DOHH2 (cell line): ENCODE results near the gene SGTA.

Source experiments
- H3F3A ChIP-seq: fragments of 200-600 bp; sonication (generic), shearing (Covaris generic); 2 replicates; pipeline ENCODE4 v1.6.0; 2016; ENCODE audit warnings: antibody characterized with exemption, mild to moderate bottlenecking; ENCODE audit not compliant: control insufficient read depth, insufficient read depth
- H3K27ac ChIP-seq: fragments of 200-600 bp; sonication (generic); 2 replicates; pipeline ENCODE4 v1.5.1; 2014; ENCODE audit warnings: low read depth, mild to moderate bottlenecking, low read length, moderate library complexity
- H3K27me3 ChIP-seq: fragments of 200-600 bp; sonication (generic); 2 replicates; pipeline ENCODE4 v1.6.1; 2014; ENCODE audit warnings: mild to moderate bottlenecking, low read length, mixed read lengths; ENCODE audit not compliant: control insufficient read depth
- H3K36me3 ChIP-seq: fragments of 200-600 bp; sonication (generic); 2 replicates; pipeline ENCODE4 v1.6.1; 2014; ENCODE audit warnings: mild to moderate bottlenecking, low read length, moderate library complexity, mixed read lengths; ENCODE audit not compliant: control insufficient read depth
- H3K4me1 ChIP-seq: fragments of 200-600 bp; sonication (generic); 2 replicates; pipeline ENCODE4 v1.6.1; 2014; ENCODE audit warnings: mild to moderate bottlenecking, low read length, mixed read lengths; ENCODE audit not compliant: control insufficient read depth
- H3K4me2 ChIP-seq: fragments of 200-600 bp; sonication (generic); 2 replicates; pipeline ENCODE4 v1.6.0; 2014; ENCODE audit warnings: mild to moderate bottlenecking, low read length, moderate library complexity
- H3K4me3 ChIP-seq: fragments of 200-600 bp; sonication (generic); 2 replicates; pipeline ENCODE4 v1.5.1; 2014; ENCODE audit warnings: mild to moderate bottlenecking, low read length, mixed read lengths
- H3K79me2 ChIP-seq: fragments of 200-600 bp; sonication (generic); 2 replicates; pipeline ENCODE4 v1.6.1; 2014; ENCODE audit warnings: mild to moderate bottlenecking, low read length, mixed read lengths; ENCODE audit not compliant: control insufficient read depth
- H3K9me2 ChIP-seq: fragments of 200-600 bp; sonication (generic); replicated peaks from 2 replicates; pipeline ENCODE4 v1.6.1; 2014; ENCODE audit warnings: mild to moderate bottlenecking, low read length, mixed read lengths; ENCODE audit not compliant: control insufficient read depth
- H3K9me3 ChIP-seq: fragments of 200-600 bp; sonication (generic); 2 replicates; pipeline ENCODE4 v1.6.1; 2014; ENCODE audit warnings: antibody characterized with exemption, low read length, mixed read lengths; ENCODE audit not compliant: control insufficient read depth, insufficient read depth
- H4K20me1 ChIP-seq: fragments of 200-600 bp; sonication (generic); 2 replicates; pipeline ENCODE4 v1.6.0; 2014; ENCODE audit warnings: low read depth, mild to moderate bottlenecking, antibody characterized with exemption, low read length, moderate library complexity; ENCODE audit not compliant: control insufficient read depth, insufficient read depth
- EZH2phosphoT487 ChIP-seq: fragments of 200-600 bp; sonication (generic); IDR thresholded peaks from 2 replicates; pipeline ENCODE4 v1.6.1; 2017; ENCODE audit warnings: borderline replicate concordance, mild to moderate bottlenecking, antibody characterized with exemption, low read length, moderate library complexity, mixed read lengths
- TF ChIP-seq, protein P1 (sequence below): fragments of 200-600 bp; sonication (generic); IDR thresholded peaks from one replicate; pipeline ENCODE4 v1.5.1; 2014; ENCODE audit warnings: antibody characterized with exemption, mild to moderate bottlenecking, low read depth, low read length; ENCODE audit not compliant: poor library complexity, severe bottlenecking

Gene SGTA

DNA sequence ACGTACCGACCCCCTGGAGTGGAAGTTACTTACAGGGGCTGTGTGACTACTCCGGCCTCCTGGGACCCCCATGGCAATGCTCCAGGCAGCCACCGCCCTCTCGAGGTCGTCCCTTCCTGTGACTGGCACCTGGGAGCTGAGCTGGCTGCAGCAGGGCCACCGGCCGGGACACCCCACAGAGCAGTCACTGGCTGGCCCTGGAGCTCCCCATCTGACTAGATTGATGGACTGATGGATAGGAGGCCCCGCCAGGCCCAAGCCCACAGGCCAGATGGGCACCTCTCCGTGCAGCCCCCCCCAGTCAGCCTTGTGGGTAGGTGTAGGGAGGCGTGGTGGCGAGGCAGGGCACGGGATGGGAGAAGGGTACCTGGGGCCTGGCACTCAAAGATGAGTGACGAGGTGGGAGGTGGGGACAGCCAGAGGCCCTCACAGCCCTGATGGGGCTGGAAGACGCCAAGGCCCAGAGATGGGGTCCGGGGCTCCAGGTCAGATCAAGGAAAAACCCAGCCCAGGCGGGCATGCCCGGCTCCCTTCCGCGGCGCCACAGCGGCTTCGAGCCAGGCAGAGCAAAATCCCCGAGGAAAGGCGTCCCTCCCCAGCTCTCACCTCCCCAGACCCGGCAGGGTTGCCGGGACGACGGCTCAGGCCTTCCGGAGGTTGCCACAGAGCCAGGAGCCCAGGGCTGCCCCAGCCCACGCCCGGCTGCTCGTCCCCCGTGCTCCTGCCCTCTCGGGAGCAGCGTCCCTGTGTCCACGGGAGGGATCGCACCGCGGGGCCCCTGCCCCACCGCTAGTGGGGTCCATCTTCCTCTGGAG, 51.7 kb downstream of the SGTA start:
- no peak for TF ChIP-seq EZH2phosphoT487
- TF ChIP-seq, protein P1, sequence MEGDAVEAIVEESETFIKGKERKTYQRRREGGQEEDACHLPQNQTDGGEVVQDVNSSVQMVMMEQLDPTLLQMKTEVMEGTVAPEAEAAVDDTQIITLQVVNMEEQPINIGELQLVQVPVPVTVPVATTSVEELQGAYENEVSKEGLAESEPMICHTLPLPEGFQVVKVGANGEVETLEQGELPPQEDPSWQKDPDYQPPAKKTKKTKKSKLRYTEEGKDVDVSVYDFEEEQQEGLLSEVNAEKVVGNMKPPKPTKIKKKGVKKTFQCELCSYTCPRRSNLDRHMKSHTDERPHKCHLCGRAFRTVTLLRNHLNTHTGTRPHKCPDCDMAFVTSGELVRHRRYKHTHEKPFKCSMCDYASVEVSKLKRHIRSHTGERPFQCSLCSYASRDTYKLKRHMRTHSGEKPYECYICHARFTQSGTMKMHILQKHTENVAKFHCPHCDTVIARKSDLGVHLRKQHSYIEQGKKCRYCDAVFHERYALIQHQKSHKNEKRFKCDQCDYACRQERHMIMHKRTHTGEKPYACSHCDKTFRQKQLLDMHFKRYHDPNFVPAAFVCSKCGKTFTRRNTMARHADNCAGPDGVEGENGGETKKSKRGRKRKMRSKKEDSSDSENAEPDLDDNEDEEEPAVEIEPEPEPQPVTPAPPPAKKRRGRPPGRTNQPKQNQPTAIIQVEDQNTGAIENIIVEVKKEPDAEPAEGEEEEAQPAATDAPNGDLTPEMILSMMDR: no peak
- H3F3A ChIP-seq: no peaks in the 10 kb centered on the region
- no peak overlapping the region for H3K4me2 ChIP-seq
- H3K4me3 ChIP-seq: no peak overlapping the region
- H3K4me1 ChIP-seq: peaks cover 18% of the 10 kb centered on the region
- H4K20me1 ChIP-seq: peaks cover 4% of the 10 kb centered on the region; the same call in 1 of the 2 replicates
- H3K36me3 ChIP-seq: peaks cover 39% of the 10 kb centered on the region
- no peaks in the 10 kb centered on the region for H3K9me2 ChIP-seq
- H3K9me3 ChIP-seq: no peaks in the 10 kb centered on the region
- H3K27me3 ChIP-seq: peaks cover 5% of the 10 kb centered on the region; the same call in 1 of the 2 replicates
- peaks cover 25% of the 10 kb centered on the region for H3K79me2 ChIP-seq
- H3K27ac ChIP-seq: no peak overlapping the region

DNA sequence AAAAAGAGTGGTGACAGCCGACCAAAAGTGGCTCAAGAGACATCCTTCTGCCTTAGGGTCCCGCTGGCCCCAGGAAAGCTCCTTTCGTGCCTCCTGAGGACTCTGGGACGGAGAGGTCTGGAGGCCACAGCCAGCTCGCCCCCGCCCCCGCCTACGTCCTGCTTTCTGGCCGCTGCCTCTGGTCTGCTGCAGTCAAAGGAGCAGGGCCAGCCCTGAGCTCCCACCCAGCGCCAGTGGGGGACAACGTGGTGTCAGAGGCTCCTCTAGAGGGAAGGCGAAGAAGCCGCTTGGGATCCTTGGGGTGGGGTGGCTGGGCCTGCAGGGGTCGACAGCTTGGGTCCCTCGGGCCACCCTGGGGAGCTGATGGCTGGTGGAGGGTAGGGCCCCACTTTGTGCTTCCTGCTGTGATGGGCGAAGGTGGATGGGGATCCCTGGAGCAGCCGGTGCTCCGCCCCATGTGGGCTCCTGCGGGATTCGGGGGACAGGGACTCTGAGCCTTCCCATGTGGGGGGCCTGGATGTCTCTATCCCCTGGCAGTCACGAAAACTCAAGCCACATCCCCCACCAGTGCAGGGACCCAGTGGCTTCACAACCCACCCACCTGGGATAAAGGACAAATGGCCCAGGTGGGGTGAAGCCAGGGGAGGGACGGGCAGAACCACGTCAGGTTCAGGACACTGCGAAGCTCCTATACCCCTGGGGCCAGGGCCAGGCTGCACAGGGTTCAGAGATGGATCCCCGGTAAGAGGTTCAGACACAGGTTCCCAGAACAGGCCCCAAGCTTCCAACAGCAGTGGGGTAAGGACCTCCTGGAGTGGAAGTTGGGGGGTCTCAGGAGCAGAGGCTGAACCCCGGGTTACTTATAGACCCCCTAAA, 52.9 kb downstream of the SGTA start:
- Histone ChIP-seq H3K27me3 (peaks cover 7% of the 10 kb centered on the region; the same call in 1 of the 2 replicates), H3K4me3 (no peak overlapping the region), H3K4me1 (peaks cover 18% of the 10 kb centered on the region), H4K20me1 (peaks cover 4% of the 10 kb centered on the region; the same call in 1 of the 2 replicates), H3F3A (no peaks in the 10 kb centered on the region), H3K36me3 (peaks cover 27% of the 10 kb centered on the region), H3K9me3 (no peaks in the 10 kb centered on the region), H3K27ac (no peak overlapping the region), H3K79me2 (peaks cover 13% of the 10 kb centered on the region), H3K9me2 (no peaks in the 10 kb centered on the region), H3K4me2 (no peak overlapping the region)
- no peak for TF ChIP-seq EZH2phosphoT487
- TF ChIP-seq, protein P1: no peak

DNA sequence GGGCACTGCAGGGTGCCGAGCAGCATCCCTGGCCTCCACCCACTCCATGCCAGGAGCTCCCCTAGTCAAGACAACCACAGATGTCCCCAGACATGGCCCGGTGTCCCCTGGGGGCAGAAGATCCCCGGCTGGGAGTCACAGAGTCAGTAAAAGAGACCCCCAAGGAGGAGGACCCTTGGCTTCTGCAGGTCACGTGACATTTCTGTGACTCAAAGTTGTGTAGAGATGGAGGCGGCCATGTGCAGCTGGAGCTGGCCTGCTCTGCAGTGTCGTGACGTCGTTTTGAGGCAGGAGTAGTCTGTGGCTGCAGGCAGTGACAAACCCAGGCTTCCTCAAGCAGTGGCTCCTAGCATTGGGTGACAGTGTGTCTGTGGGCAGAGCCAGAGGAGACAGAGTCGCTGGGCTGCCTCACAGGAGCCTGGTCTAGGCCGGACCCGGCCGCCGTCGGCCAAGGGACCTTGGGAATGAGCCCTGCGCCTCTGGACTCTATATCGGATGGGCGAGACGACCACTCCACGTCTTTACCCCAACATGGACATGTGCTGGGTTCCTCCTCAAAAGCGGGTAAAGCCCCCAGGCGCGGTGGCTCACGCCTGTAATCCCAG, 54.2 kb downstream of the SGTA start:
- Histone ChIP-seq H3K79me2 (peaks cover under 1% of the 10 kb centered on the region; the same call in 1 of the 2 replicates), H3K27ac (no peak overlapping the region), H4K20me1 (peaks cover 4% of the 10 kb centered on the region; the same call in 1 of the 2 replicates), H3K4me3 (no peak overlapping the region), H3K36me3 (peaks cover 16% of the 10 kb centered on the region), H3K4me1 (peaks cover 18% of the 10 kb centered on the region), H3K27me3 (peaks cover 7% of the 10 kb centered on the region; the same call in 1 of the 2 replicates), H3F3A (no peaks in the 10 kb centered on the region), H3K4me2 (no peak overlapping the region), H3K9me2 (no peaks in the 10 kb centered on the region), H3K9me3 (no peaks in the 10 kb centered on the region)
- TF ChIP-seq, protein P1: no peak
- TF ChIP-seq EZH2phosphoT487: no peak
